ENCODE measurements around the gene PPT2.

The PPT2 gene

GRCh38 chr6:32153564-32154513 lies at the start of gene PPT2:
Gene PPT2 (plus strand): TSS chr6:32154141. CDS start chr6:32154595, 454 bp downstream.
- DNase-seq = peak; percentile 96

- no peak for DNase-seq
These were observed 48.5 kb upstream of the PPT2 start for GRCh38 chr6:32105433-32105832.

GRCh38 chr6:32107406-32107805 lies 46.5 kb upstream of the PPT2 start:
- no peak for DNase-seq

- peak; percentile 88 for DNase-seq
These were observed 45.8 kb upstream of the PPT2 start for GRCh38 chr6:32108094-32108627.

GRCh38 chr6:32108727-32109113 lies 45.2 kb upstream of the PPT2 start:
- DNase-seq = no peak

GRCh38 chr6:32109114-32109764 lies 44.7 kb upstream of the PPT2 start, which contains the start of gene TNXB:
Gene TNXB (minus strand): TSS chr6:32109338. CDS start chr6:32098198, 11,140 bp downstream.
- DNase-seq = peak; percentile 74

GRCh38 chr6:32109765-32110160 lies 44.2 kb upstream of the PPT2 start:
- no peak for DNase-seq

- peak; percentile 61 for DNase-seq
These were observed 43.3 kb upstream of the PPT2 start for GRCh38 chr6:32110632-32111031.

GRCh38 chr6:32111424-32112066 lies 42.4 kb upstream of the PPT2 start:
- peak; percentile 76 for DNase-seq

GRCh38 chr6:32112431-32112980 lies 41.4 kb upstream of the PPT2 start:
- DNase-seq = peak; percentile 93

GRCh38 chr6:32113386-32114352 lies 40.3 kb upstream of the PPT2 start:
- DNase-seq = peak; percentile 93

GRCh38 chr6:32114796-32115195 lies 39.1 kb upstream of the PPT2 start:
- DNase-seq = peak; percentile 47

GRCh38 chr6:32115623-32116022 lies 38.3 kb upstream of the PPT2 start:
- DNase-seq = peak; percentile 36

- no peak for DNase-seq
These were observed 37.3 kb upstream of the PPT2 start for GRCh38 chr6:32116674-32117073.

GRCh38 chr6:32117461-32117860 lies 36.5 kb upstream of the PPT2 start:
- no peak for DNase-seq

GRCh38 chr6:32118782-32119628 lies 34.9 kb upstream of the PPT2 start:
- DNase-seq = peak; percentile 92

- DNase-seq = no peak
These were observed 33.3 kb upstream of the PPT2 start for GRCh38 chr6:32120573-32121059.

- DNase-seq = no peak
These were observed 30.3 kb upstream of the PPT2 start for GRCh38 chr6:32123681-32124080.

- no peak for DNase-seq
These were observed 27.1 kb upstream of the PPT2 start for GRCh38 chr6:32126880-32127279.

- no peak for DNase-seq
These were observed 26.6 kb upstream of the PPT2 start for GRCh38 chr6:32127409-32127716.
